PC-9 (cell line): ENCODE results near the gene FRMD4B.

Source experiments
- CTCF ChIP-seq: fragments of 200-600 bp; sonication (generic); conservative IDR thresholded peaks from 2 replicates; pipeline ENCODE4 v1.6.1; 2017; ENCODE audit warnings: mixed run types, antibody characterized with exemption, mild to moderate bottlenecking, moderate library complexity
- EZH2 ChIP-seq: fragments of 200-600 bp; sonication (generic); IDR thresholded peaks from 2 replicates; pipeline ENCODE4 v1.8.0; 2017; ENCODE audit warnings: antibody characterized with exemption, low read depth

- TF ChIP-seq CTCF, result no peak
- TF ChIP-seq EZH2, result no peak
Observed at GRCh38 chr3:69172058-69172457, 213.8 kb downstream of the FRMD4B start.
